H1 (cell line): Measurements from ENCODE around the gene RNASE12. TPM values are rescaled to one million over a fixed set of nuclear protein-coding genes. Genes with fewer than 3 reads are reported as not detected.

Experiments
- ASH2L ChIP-seq: fragments of 200-600, 300-600 bp; sonication (generic); IDR thresholded peaks from one replicate; pipeline ENCODE4 v1.7.1; 2017; ENCODE audit warnings: low read length
- CBX8 ChIP-seq: fragments of 300-800, 300-1000 bp; sonication (generic); IDR thresholded peaks from 2 replicates; pipeline ENCODE4 v1.7.1; 2016; ENCODE audit warnings: low read depth, low read length, borderline replicate concordance
- HDAC6 ChIP-seq: IDR thresholded peaks from one replicate; pipeline ENCODE4 v1.7.1; 2012; ENCODE audit warnings: low read depth, mild to moderate bottlenecking, inconsistent platforms, low read length, moderate library complexity
- KDM4A ChIP-seq: IDR thresholded peaks from one replicate; pipeline ENCODE4 v1.7.1; 2012; ENCODE audit warnings: low read depth, mild to moderate bottlenecking, moderate library complexity, low read length, inconsistent platforms; ENCODE audit not compliant: severe bottlenecking
- MAX ChIP-seq: IDR thresholded peaks from 2 replicates; pipeline ENCODE4 v1.6.1; 2012; ENCODE audit warnings: inconsistent platforms
- RAD21 ChIP-seq, 2 experiments: IDR thresholded peaks in 1 of 2; conservative IDR thresholded peaks in 1 of 2; 2 replicates each; pipeline ENCODE4 v1.6.1; 2011; ENCODE audit warnings: low read depth in 2 of 2, low read length in 2 of 2, improper control_type of control experiment in 1 of 2, inconsistent platforms in 1 of 2, mild to moderate bottlenecking in 1 of 2, moderate library complexity in 1 of 2
- SUZ12 ChIP-seq: fragments of 200-600 bp; sonication (generic); IDR thresholded peaks from 2 replicates; pipeline ENCODE4 v1.6.1; 2012; ENCODE audit warnings: mild to moderate bottlenecking, inconsistent platforms, low read length, moderate library complexity, mixed read lengths
- TCF12 ChIP-seq: IDR thresholded peaks from 2 replicates; pipeline ENCODE4 v1.6.1; 2011; ENCODE audit warnings: low read depth, mild to moderate bottlenecking, low read length
- polyA plus RNA-seq, 7 experiments: library from polyadenylated mRNA; depleted of rRNA in 3 of 7; stranded (reverse) in 5 of 7; unstranded in 2 of 7; fragments of >200 nt in 5 of 7; fragments of 200-250 nt in 2 of 7; gene quantifications; 1 replicate in 5 of 7; 2 replicates in 1 of 7; 4 replicates in 1 of 7; pipeline versions ENCODE4 v1.2.1 to v1.2.3, GENCODE V29; 2011 to 2013; ENCODE audit warnings: missing spikeins in 2 of 7, mixed read lengths in 2 of 7
- total RNA-seq: library from RNA; stranded (reverse); fragmentation: NEBNext Ultra II Directional; extraction: Animal tissue kit (Norgen Biotek cat#: 25700); gene quantifications from 2 replicates; pipeline ENCODE4 v1.2.1, GENCODE V29; 2021

The RNASE12 gene
- total and polyA plus RNA-seq, 2 of the 8 experiments (the other 6 are each of a cell fraction or from before 2014, with no cell fraction given), result not detected

GRCh38 chr14:20622816-20623291 lies 31.7 kb upstream of the RNASE12 start (continued):
- no peak for TF ChIP-seq RAD21 (IDR thresholded peaks at IDR 0.05 in 1 of 2, conservative IDR thresholded peaks at IDR 0.05 in 1 of 2; ENCODE audit: low read depth in 2 of 2, low read length in 2 of 2)
- TF ChIP-seq ASH2L, result peak; percentile 38
- TF ChIP-seq KDM4A, result peak; percentile 64
- TF ChIP-seq HDAC6, result no peak
- no peak for TF ChIP-seq CBX8
- TF ChIP-seq MAX, result no peak
- no peak for TF ChIP-seq SUZ12
- TF ChIP-seq TCF12, result no peak
- TF ChIP-seq, all 59 proteins: peak for 3
